Renal pelvis (tissue), 4 donors: Measurements from ENCODE around the gene OGT. TPM values are rescaled to one million over a fixed set of nuclear protein-coding genes. Genes with fewer than 3 reads are reported as not detected.

ENCODE experiments used
- DNase-seq: peaks from one replicate; pipeline ENCODE4 v3.0.0-alpha.2; 2013
- polyA plus RNA-seq, 3 donors: library from polyadenylated mRNA; unstranded; fragments of 120-200 nt; gene quantifications; one replicate each; pipeline ENCODE4 v1.2.1, GENCODE V29; 2013; ENCODE audit not compliant: insufficient read length in 3 of 3

Gene OGT
- polyA plus RNA-seq, 3 donors: 191 to 318 (median 291) TPM

DNA sequence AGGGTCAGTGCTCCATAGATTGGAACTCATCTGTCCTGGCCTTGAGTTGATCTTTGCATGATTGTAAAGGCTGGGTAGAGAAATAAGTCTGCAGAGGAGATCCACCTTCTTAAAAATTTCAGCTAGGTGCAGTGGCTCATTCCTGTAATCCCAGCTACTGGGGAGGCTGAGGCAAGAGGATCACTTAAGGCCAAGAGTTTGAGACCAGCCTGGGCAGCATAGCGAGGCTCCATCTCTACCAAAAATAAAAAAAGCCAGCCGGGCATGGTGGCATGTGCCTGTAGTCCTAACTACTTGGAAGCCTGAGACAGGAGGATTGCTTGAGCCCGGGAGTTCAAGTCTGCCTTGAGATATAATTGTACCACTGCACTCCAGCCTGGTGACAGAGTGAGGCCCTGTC is 85.9 kb downstream of the OGT start:
- DNase-seq: no peak

DNA sequence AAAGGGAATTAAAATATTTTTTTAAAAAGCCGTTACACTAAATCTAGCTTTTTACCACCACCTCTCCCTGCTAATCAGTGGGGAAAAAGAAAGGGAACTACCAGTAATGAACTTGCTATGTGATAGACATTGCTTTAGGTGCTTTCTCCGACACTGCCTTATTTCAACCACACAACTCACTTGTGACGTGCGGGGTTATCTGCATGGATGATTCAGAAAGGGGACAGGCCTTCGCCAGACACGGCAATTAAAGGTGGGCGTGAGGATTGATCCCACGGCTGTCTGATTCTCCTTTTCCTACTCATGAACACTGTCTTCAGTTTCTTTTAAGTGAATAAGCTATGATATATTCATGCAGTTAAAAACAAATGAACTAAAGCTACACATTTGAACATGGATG is 86.3 kb downstream of the OGT start:
- no peak for DNase-seq

DNA sequence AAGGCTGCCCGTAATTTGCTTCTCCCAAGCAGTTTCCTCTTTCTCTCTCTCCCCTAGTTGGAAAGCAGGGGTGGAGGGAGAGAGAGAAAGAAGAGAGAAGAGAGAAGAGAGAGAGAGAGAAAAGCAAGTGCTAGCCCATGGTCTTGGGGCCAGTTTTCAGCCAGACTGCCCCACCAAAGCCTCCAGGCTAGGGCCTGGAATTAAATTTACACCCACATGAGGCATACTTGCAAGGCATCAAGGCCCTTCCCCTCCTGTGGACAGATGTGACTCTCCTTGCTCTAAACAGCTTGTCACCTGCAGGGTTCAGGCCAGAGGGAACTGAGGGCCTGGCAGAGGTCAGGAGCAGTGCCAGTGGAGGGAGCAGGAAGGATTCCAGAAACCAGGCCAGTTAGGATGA is 87.1 kb downstream of the OGT start:
- no peak for DNase-seq

DNA sequence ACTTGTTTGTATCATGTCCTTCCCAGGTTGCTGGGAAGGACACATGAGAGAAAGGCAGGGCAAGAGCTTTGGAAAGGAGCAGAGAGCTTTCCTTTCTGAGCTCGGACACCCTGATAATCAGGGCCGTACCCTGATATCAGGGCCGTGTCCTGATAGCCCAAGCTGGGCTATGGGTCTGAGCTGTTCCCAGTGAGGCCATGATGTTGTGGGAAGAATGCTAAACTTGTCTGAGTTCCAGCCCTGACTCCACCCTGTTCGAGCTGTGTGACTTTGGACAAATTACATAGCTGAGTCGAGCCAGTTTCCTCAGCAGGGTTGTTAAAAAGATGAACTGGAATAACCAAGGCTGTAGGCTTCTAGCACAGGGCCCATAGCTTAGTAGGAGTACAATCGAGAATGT is 88.7 kb downstream of the OGT start:
- no peak for DNase-seq

DNA sequence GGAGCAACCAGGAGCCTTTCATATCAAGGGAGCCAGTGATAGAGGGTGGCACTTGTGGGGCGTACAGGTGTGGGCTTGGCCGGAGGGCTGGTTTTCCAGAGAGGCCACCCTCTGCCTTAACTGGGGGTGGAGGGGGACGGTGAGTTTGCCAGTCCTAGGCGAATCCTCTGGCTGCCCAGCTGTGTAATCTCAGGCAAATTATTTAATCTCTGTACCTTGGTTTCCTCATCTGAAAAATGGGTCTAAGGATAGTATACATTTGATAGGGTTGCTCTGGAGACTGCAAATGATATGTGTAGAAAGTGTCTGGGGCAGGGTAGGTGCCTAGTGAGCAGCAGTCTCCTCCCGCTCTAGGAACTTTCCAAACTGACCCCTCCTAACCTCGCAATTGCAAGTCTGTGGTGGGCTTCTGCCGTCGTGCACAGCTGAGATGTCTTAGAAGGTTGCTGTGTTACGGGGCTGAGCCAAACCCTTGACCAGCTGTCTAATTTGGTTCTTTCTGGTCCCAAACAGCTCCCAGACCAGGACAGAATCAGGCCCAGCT is 89.2 kb downstream of the OGT start:
- DNase-seq: no peak

DNA sequence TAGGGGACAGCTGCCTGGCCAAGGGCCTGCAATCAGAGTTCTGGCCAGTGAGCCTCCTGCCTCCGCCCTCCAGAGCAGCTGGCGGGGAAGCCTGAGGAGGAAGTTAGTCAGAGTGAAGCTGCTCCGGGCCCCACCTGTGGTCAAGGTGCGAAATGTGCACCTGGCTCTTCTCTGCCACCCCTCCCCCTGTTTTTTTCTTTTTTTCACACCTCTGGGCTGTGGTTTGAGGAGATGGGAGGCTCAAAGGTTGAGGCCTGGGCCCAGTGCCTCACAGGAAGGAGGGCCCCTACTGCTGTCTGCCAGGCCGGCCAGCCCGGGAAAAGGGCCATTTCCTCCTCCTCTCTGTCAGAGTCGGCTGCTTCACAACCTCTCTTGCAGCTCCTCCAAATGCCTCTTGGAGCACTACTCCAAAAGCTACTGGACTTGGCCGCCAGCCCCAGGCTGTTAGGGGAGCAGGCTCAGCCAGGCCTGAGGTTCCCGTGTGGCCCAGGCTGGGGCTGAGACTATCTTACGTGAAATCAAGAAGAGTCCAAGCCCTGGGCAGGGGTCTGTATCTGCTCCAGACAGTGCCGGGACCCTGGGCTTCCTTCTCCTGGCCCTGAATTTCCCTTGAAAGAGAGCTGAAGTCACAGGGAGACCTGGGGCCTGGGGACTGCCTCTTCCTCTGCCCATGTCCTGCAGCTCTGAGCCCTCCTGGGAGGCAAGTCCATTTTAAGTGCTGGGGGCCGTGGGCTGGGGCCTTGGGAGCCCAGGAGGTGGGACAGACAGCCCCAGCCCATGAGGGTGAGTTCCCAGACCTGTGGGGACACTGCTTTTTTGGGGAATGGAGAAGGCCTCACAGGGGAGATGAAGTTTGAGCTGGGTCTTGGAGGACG is 89.9 kb downstream of the OGT start:
- DNase-seq: peak; percentile 52

DNA sequence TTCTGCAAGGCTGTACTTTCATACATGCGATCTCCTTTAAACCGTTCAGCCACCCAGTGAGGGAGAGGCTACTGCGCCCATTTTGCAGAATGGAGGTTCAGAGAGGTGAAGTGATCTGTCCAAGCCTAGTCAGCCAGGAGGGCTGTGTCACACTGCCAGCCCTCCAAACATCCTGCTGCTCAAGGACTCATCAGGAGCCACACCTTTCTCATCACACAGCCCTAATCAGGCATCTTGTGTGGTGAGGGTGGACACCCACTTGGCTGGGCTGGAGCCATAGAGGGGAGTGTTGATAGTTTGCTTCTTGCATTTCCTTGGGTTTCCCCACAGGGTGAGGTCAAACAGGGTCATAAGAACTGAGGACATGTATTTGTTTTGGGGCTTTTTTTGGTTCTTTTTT is 90.8 kb downstream of the OGT start:
- DNase-seq: no peak

DNA sequence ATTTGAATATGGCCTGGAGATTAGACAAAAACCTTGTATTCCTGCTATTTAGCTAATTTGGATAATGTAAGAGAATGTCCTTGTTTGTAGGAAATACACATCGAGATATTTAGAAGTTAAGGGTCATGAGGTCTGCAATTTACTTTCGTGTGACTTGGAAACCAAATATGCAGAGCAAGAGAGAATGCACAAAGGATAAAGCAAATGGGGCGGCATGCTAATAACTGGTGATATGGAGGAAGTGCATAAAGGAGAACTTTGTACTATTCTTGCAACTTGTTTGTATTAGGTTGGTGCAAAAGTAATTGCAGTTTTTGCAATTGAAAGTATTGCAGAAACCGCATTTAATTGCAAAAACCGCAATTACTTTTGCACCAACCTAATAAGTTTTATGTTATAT is 92.6 kb downstream of the OGT start:
- no peak for DNase-seq

Other genes with a start within 250 kb of the OGT start
- 100 to 1,000 TPM; 622 to 661 (median 635) TPM for gene NONO, start 249.5 kb upstream of the OGT start, polyA plus RNA-seq
- gene ITGB1BP2, start 231.4 kb upstream of the OGT start, polyA plus RNA-seq: 1 to 10 TPM; 1.3 to 2.1 (median 1.6) TPM
- gene TAF1, start 166.7 kb upstream of the OGT start, polyA plus RNA-seq: 10 to 100 TPM; 37.9 to 60.0 (median 44.8) TPM
- 1 to 10 TPM; 2.1 to 4.0 (median 3.1) TPM for gene GCNA, start 45.3 kb downstream of the OGT start, polyA plus RNA-seq
- under 1 TPM in 2 of 3 donors, not detected in 1; 0.10 to 0.27 TPM for gene CXCR3, start 85.4 kb downstream of the OGT start, polyA plus RNA-seq
- not detected for gene CXorf49, start 185.2 kb downstream of the OGT start, polyA plus RNA-seq
- gene CXorf49B, start 230.2 kb downstream of the OGT start, polyA plus RNA-seq: not detected